Measurements from ENCODE around the gene RTTN. TPM values are rescaled to one million over a fixed set of nuclear protein-coding genes. Genes with fewer than 3 reads are reported as not detected.

Gene RTTN
- total and polyA plus RNA-seq, 2 of the 13 experiments (the other 11 are each of a cell fraction or from before 2014, with no cell fraction given): 5.4 to 18.7 TPM

DNA sequence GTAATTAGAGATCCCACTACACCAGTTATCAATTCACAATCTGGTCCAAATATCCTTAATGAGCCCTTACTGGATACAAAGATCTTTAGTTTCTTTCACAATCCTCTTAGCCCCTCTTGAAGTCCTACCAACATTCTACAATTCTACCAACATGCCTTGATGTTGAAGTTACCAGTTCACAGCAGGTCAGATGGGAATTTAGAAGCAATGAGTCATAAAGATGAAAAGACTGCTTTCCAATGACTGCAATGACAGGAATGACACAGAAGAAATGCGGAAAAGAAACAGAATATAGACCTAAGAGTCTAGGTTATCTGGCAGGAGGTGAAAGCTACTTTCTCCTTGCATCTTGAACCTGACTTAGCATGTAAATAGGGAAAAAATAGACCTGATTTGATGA is 24.5 kb downstream of the RTTN start (continued):
- TF ChIP-seq, protein P1, sequence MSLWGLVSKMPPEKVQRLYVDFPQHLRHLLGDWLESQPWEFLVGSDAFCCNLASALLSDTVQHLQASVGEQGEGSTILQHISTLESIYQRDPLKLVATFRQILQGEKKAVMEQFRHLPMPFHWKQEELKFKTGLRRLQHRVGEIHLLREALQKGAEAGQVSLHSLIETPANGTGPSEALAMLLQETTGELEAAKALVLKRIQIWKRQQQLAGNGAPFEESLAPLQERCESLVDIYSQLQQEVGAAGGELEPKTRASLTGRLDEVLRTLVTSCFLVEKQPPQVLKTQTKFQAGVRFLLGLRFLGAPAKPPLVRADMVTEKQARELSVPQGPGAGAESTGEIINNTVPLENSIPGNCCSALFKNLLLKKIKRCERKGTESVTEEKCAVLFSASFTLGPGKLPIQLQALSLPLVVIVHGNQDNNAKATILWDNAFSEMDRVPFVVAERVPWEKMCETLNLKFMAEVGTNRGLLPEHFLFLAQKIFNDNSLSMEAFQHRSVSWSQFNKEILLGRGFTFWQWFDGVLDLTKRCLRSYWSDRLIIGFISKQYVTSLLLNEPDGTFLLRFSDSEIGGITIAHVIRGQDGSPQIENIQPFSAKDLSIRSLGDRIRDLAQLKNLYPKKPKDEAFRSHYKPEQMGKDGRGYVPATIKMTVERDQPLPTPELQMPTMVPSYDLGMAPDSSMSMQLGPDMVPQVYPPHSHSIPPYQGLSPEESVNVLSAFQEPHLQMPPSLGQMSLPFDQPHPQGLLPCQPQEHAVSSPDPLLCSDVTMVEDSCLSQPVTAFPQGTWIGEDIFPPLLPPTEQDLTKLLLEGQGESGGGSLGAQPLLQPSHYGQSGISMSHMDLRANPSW (CRISPR knock-in tag; IDR thresholded peaks at IDR 0.05; ENCODE audit: borderline replicate concordance): no peak
- TF ChIP-seq ZNF33B (CRISPR knock-in tag; IDR thresholded peaks at IDR 0.05): no peak

GRCh38 chr18:70176537-70176936 is 28.9 kb downstream of the RTTN start:
- H3K27ac ChIP-seq (ENCODE audit: extremely low read length, insufficient read depth, low read length): no peak overlapping the region
- no peak for ATAC-seq

More at GRCh38 chr18:70176537-70176936, 28.9 kb downstream of the RTTN start:
- Histone ChIP-seq H3K4me1 (ENCODE audit: insufficient read depth, low read length) (0 out of 2 replicates have a peak, but pooled peaks cover 5% of the 10 kb centered on the region), H3K9ac (ENCODE audit: insufficient read depth, low read depth, low read length) (no peak overlapping the region), H3K4me3 (replicated peaks in 1 of 3; ENCODE audit: insufficient read depth in 1 of 3, low read depth in 2 of 3, low read length in 3 of 3) (no peak overlapping the region), H3K36me3 (replicated peaks in 1 of 2; ENCODE audit: control insufficient read depth in 1 of 2, insufficient read depth in 2 of 2, low read length in 2 of 2) (peaks cover 4 to 6% of the 10 kb centered on the region in 2 experiments; a peak in 2 of 5 replicates), H3K4me2 (ENCODE audit: low read depth, low read length) (no peak overlapping the region), H3K27me3 (ENCODE audit: control insufficient read depth in 1 of 2, insufficient read depth in 2 of 2, low read length in 2 of 2) (no peaks in the 10 kb centered on the region), H3K79me2 (ENCODE audit: insufficient read depth, low read length) (no peaks in the 10 kb centered on the region), H3K9me3 (ENCODE audit: low read length) (no peaks in the 10 kb centered on the region), H4K20me1 (ENCODE audit: insufficient read depth, low read length) (no peaks in the 10 kb centered on the region), H2AFZ (ENCODE audit: low read length) (no peak overlapping the region)
- ChIA-PET CTCF (ENCODE audit: low intra/inter-chr PET ratio, low total read pairs) (no interaction called here), POLR2A (no interaction called here)
- WGBS (ENCODE audit: low lambda C conversion rate): 90% methylated on average over 2 of the region's 2 CpGs
- in situ Hi-C loops (cut with HindIII; ENCODE audit: extremely low pct_ligation_motif_present, low pct_unique_long_range_greater_than_20kb) (no loop called here), intact Hi-C loops (cut with micrococcal nuclease; ENCODE audit: unreplicated experiment) (no loop called here)
- FAIRE-seq (no peak), DNase-seq (ENCODE audit: low spot score) (no peak)
- no TSS peak for BruUV-seq (replicated peaks)
- TF ChIP-seq, protein P2, sequence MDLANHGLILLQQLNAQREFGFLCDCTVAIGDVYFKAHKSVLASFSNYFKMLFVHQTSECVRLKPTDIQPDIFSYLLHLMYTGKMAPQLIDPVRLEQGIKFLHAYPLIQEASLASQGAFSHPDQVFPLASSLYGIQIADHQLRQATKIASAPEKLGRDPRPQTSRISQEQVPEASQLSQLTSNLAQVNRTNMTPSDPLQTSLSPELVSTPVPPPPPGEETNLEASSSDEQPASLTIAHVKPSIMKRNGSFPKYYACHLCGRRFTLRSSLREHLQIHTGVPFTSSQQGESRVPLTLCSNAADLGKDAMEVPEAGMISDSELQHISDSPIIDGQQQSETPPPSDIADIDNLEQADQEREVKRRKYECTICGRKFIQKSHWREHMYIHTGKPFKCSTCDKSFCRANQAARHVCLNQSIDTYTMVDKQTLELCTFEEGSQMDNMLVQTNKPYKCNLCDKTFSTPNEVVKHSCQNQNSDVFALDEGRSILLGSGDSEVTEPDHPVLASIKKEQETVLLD (CRISPR knock-in tag; IDR thresholded peaks at IDR 0.05; ENCODE audit: low read depth): no peak
- TF ChIP-seq ZNF256 (CRISPR knock-in tag; conservative IDR thresholded peaks at IDR 0.05): no peak
- TF ChIP-seq, protein P3, sequence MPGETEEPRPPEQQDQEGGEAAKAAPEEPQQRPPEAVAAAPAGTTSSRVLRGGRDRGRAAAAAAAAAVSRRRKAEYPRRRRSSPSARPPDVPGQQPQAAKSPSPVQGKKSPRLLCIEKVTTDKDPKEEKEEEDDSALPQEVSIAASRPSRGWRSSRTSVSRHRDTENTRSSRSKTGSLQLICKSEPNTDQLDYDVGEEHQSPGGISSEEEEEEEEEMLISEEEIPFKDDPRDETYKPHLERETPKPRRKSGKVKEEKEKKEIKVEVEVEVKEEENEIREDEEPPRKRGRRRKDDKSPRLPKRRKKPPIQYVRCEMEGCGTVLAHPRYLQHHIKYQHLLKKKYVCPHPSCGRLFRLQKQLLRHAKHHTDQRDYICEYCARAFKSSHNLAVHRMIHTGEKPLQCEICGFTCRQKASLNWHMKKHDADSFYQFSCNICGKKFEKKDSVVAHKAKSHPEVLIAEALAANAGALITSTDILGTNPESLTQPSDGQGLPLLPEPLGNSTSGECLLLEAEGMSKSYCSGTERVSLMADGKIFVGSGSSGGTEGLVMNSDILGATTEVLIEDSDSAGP (CRISPR knock-in tag; IDR thresholded peaks at IDR 0.05; ENCODE audit: borderline replicate concordance): no peak
